Keratinocyte (primary cell): Measurements from ENCODE around the gene DHRSX. TPM values are rescaled to one million over a fixed set of nuclear protein-coding genes. Genes with fewer than 3 reads are reported as not detected.

ENCODE experiments used
- DNase-seq: peaks from one replicate; pipeline ENCODE4 v3.0.0-alpha.2; 2011; ENCODE audit warnings: low read depth, missing footprints, low spot score
- FAIRE-seq: peaks from 2 replicates; lab custom pipeline; 2011; peaks lifted over from hg19 to GRCh38; lab: Jason Lieb, UNC
- H2AFZ ChIP-seq: 2 replicates; pipeline ENCODE4 v1.6.0; 2012; ENCODE audit warnings: low read length, control low read depth, inconsistent platforms; ENCODE audit not compliant: control insufficient read depth
- H3K27ac ChIP-seq: 2 replicates; pipeline ENCODE4 v1.5.1; 2011; ENCODE audit warnings: low read length; ENCODE audit not compliant: control insufficient read depth, insufficient read depth
- H3K27me3 ChIP-seq: 3 replicates; pipeline ENCODE4 v1.6.0; 2011; ENCODE audit warnings: low read length; ENCODE audit not compliant: control insufficient read depth, insufficient read depth; ENCODE audit errors: extremely low read depth
- H3K36me3 ChIP-seq, 2 experiments: 2 replicates in 1 of 2; 3 replicates in 1 of 2; pipeline ENCODE4 v1.5.1; 2011; ENCODE audit warnings: low read length in 2 of 2, mild to moderate bottlenecking in 1 of 2; ENCODE audit not compliant: control insufficient read depth in 2 of 2, insufficient read depth in 2 of 2; ENCODE audit errors: extremely low read depth in 1 of 2
- H3K4me1 ChIP-seq: 3 replicates; pipeline ENCODE4 v1.5.1; 2011; ENCODE audit warnings: low read length; ENCODE audit not compliant: control insufficient read depth, insufficient read depth; ENCODE audit errors: extremely low read depth
- H3K4me2 ChIP-seq: 3 replicates; pipeline ENCODE4 v1.6.0; 2011; ENCODE audit warnings: low read depth, low read length; ENCODE audit not compliant: control insufficient read depth, insufficient read depth; ENCODE audit errors: extremely low read depth
- H3K4me3 ChIP-seq, 3 experiments: fragments of 200-600 bp in 1 of 3; sonication (generic) in 1 of 3; 2 replicates in 2 of 3; 3 replicates in 1 of 3; pipeline ENCODE4 v1.5.1; 2011 to 2016; ENCODE audit warnings: low read length in 3 of 3, mild to moderate bottlenecking in 3 of 3, control low read depth in 2 of 3, inconsistent platforms in 1 of 3, low read depth in 1 of 3, mixed read lengths in 1 of 3, mixed run types in 1 of 3, moderate library complexity in 1 of 3; ENCODE audit not compliant: control insufficient read depth in 2 of 3, insufficient read depth in 2 of 3; ENCODE audit errors: extremely low read depth in 1 of 3
- H3K79me2 ChIP-seq: 2 replicates; pipeline ENCODE4 v1.6.0; 2012; ENCODE audit warnings: low read length; ENCODE audit not compliant: control insufficient read depth, insufficient read depth
- H3K9ac ChIP-seq: 3 replicates; pipeline ENCODE4 v1.6.0; 2011; ENCODE audit warnings: low read length; ENCODE audit not compliant: control insufficient read depth, insufficient read depth; ENCODE audit errors: extremely low read depth
- H3K9me1 ChIP-seq: 3 replicates; pipeline ENCODE4 v1.6.0; 2011; ENCODE audit warnings: low read length; ENCODE audit not compliant: control insufficient read depth, insufficient read depth; ENCODE audit errors: extremely low read depth
- H3K9me3 ChIP-seq: 2 replicates; pipeline ENCODE4 v1.5.1; 2012; ENCODE audit warnings: low read depth, low read length; ENCODE audit not compliant: control insufficient read depth
- H4K20me1 ChIP-seq: 3 replicates; pipeline ENCODE4 v1.6.0; 2011; ENCODE audit warnings: low read length; ENCODE audit not compliant: control insufficient read depth, insufficient read depth; ENCODE audit errors: extremely low read depth
- EZH2 ChIP-seq: IDR thresholded peaks from one replicate; pipeline ENCODE4 v1.6.1; 2012; ENCODE audit warnings: inconsistent platforms, mild to moderate bottlenecking, low read length, moderate library complexity
- dilution Hi-C: fragments of 300-500 bp; cut with MboI; formaldehyde crosslinking; loops from one replicate; pipeline ENCODE4 v1.7.0; 2020; ENCODE audit warnings: low sequenced_read_pairs; ENCODE audit not compliant: extremely low pct_ligation_motif_present
- polyA plus RNA-seq, 5 experiments: library from polyadenylated mRNA; depleted of rRNA in 3 of 5; stranded (reverse) in 3 of 5; stranded (forward) in 1 of 5; unstranded in 1 of 5; fragments of >200 nt; gene quantifications; 1 replicate in 1 of 5; 2 replicates in 3 of 5; 3 replicates in 1 of 5; pipeline versions ENCODE4 v1.2.1 to v1.2.3, GENCODE V29; 2011 to 2012; ENCODE audit warnings: missing spikeins in 2 of 5, low read depth in 1 of 5, low replicate concordance in 1 of 5
- TF ChIP-seq, protein P1 (sequence below), 3 experiments: IDR thresholded peaks in 1 of 3; conservative IDR thresholded peaks in 1 of 3; optimal IDR thresholded peaks in 1 of 3; 2 replicates in 2 of 3; 3 replicates in 1 of 3; pipeline versions ENCODE3 to v1.5.1; 2011; ENCODE audit warnings: low read length in 3 of 3, mild to moderate bottlenecking in 3 of 3, moderate library complexity in 2 of 3, control low read depth in 1 of 3, inconsistent platforms in 1 of 3; ENCODE audit not compliant: insufficient read depth in 2 of 3; ENCODE audit errors: extremely low read depth in 1 of 3

The DHRSX gene
- polyA plus RNA-seq, 1 donor (not counting 4 experiments of a cell fraction or from before 2014, with no cell fraction given) = 20.4 TPM

- no peaks in the 10 kb centered on the region for H3K27me3 ChIP-seq
- dilution Hi-C loops = no loop called here
- no peaks in the 10 kb centered on the region for H3K9me1 ChIP-seq
- DNase-seq = no peak
- no peaks in the 10 kb centered on the region for H3K4me1 ChIP-seq
- H3K27ac ChIP-seq = no peak overlapping the region
- H3K4me3 ChIP-seq = no peak overlapping the region
- no peaks in the 10 kb centered on the region for H3K9me3 ChIP-seq
- H3K9ac ChIP-seq = no peak overlapping the region
- no peak overlapping the region for H2AFZ ChIP-seq
- no peaks in the 10 kb centered on the region for H3K79me2 ChIP-seq
- no peak overlapping the region for H3K4me2 ChIP-seq
- TF ChIP-seq, protein P1, sequence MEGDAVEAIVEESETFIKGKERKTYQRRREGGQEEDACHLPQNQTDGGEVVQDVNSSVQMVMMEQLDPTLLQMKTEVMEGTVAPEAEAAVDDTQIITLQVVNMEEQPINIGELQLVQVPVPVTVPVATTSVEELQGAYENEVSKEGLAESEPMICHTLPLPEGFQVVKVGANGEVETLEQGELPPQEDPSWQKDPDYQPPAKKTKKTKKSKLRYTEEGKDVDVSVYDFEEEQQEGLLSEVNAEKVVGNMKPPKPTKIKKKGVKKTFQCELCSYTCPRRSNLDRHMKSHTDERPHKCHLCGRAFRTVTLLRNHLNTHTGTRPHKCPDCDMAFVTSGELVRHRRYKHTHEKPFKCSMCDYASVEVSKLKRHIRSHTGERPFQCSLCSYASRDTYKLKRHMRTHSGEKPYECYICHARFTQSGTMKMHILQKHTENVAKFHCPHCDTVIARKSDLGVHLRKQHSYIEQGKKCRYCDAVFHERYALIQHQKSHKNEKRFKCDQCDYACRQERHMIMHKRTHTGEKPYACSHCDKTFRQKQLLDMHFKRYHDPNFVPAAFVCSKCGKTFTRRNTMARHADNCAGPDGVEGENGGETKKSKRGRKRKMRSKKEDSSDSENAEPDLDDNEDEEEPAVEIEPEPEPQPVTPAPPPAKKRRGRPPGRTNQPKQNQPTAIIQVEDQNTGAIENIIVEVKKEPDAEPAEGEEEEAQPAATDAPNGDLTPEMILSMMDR (optimal IDR thresholded peaks at IDR 0.05 in 1 of 3, IDR thresholded peaks at IDR 0.05 in 1 of 3, conservative IDR thresholded peaks at IDR 0.05 in 1 of 3; ENCODE audit: extremely low read depth in 1 of 3, insufficient read depth in 2 of 3, low read length in 3 of 3) = no peak
- TF ChIP-seq EZH2 = no peak
- H4K20me1 ChIP-seq = no peaks in the 10 kb centered on the region
- FAIRE-seq = no peak
- H3K36me3 ChIP-seq = no peaks in the 10 kb centered on the region
These were observed 42.2 kb upstream of the DHRSX start for GRCh38 chrX:2542826-2543521.

DNA sequence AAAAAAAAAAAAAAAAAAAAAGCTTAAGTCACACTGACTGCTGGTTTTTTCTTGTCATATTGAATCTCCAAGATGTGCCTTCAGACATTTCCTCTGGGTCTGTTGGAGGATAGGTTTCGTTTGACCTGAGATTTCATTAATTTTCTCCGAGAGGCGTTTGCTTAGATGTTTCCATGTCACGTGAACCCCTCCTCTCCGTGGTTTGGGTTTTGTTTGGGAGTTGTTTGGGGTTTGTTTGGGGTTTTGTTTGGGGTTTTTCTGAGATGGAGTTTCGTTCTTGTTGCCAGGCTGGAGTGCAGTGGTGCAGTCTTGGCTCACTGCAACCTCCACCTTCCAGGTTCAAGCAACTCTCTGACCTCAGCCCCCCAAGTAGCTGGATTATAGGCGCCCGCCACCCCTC is 40.8 kb upstream of the DHRSX start:
- H3K27ac ChIP-seq = no peak overlapping the region
- FAIRE-seq = no peak
- peaks cover 5% of the 10 kb centered on the region for H3K27me3 ChIP-seq
- DNase-seq = no peak
- H3K79me2 ChIP-seq = no peaks in the 10 kb centered on the region
- no peaks in the 10 kb centered on the region for H3K4me1 ChIP-seq
- H3K4me2 ChIP-seq = no peak overlapping the region
- dilution Hi-C loops = no loop called here
- H3K4me3 ChIP-seq = no peak overlapping the region
- TF ChIP-seq EZH2 = no peak
- TF ChIP-seq, protein P1 (optimal IDR thresholded peaks at IDR 0.05 in 1 of 3, IDR thresholded peaks at IDR 0.05 in 1 of 3, conservative IDR thresholded peaks at IDR 0.05 in 1 of 3; ENCODE audit: extremely low read depth in 1 of 3, insufficient read depth in 2 of 3, low read length in 3 of 3) = no peak
- H3K36me3 ChIP-seq = no peaks in the 10 kb centered on the region
- H3K9me1 ChIP-seq = no peaks in the 10 kb centered on the region
- no peaks in the 10 kb centered on the region for H4K20me1 ChIP-seq
- no peak overlapping the region for H2AFZ ChIP-seq
- no peak overlapping the region for H3K9ac ChIP-seq
- no peaks in the 10 kb centered on the region for H3K9me3 ChIP-seq
